Measurements from ENCODE around the gene GNB1L. TPM values are rescaled to one million over a fixed set of nuclear protein-coding genes. Genes with fewer than 3 reads are reported as not detected.

The GNB1L gene
- total RNA-seq, 1 experiment from 2014 or later, result 12.2 TPM

DNA sequence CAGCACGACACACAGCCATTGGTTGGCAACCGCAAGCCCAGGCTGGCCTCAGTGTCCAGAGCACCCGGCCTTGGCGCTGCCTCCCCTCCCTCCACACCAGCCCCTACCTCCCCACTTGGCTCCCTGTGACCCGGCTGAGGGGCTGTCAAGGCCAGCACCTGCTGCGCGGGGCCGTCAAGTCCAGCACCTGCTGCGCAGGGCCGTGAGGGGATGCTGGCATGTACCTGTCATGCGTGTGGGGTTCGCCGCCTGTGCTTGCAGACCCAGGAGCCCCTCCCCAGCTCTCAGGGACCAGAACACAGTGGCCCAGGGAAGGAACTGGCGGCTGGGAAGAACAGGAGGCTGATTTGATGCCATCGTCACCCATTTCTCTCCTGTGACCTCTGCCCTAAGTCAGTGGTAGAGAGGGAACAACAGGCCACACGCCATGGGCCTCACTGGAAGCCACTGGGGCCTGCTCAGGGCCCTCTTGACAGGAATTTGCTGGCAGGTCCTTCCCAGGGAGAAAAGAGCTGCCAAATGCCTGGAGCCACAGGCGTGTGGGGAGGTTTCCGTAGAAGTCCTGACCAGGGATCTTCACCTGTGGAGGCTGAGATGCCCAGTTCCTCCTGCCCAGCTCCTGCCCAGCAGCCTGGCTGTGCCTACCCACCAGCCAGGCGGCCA, 56.5 kb downstream of the GNB1L start:
- Histone ChIP-seq H3K36me3 (ENCODE audit: control insufficient read depth, insufficient read depth, low read length) (no peaks in the 10 kb centered on the region), H3K27ac (ENCODE audit: low read length) (no peak overlapping the region), H3K27me3 (ENCODE audit: control insufficient read depth, insufficient read depth, low read length) (no peaks in the 10 kb centered on the region), H3K4me1 (ENCODE audit: control insufficient read depth, insufficient read depth, low read length) (no peaks in the 10 kb centered on the region; the same call in 1 of the 2 replicates), H3K4me3 (ENCODE audit: low read depth in 2 of 2, low read length in 2 of 2) (no peak overlapping the region), H3K9me3 (ENCODE audit: control insufficient read depth, insufficient read depth, low read depth, low read length) (no peaks in the 10 kb centered on the region)
- CTCF ChIA-PET, result no interaction called here
- no peak for DNase-seq (ENCODE audit: low read depth, low spot score)
- BruUV-seq (replicated peaks), result no TSS peak
- no peak for ATAC-seq
- POLR2A ChIA-PET, result no interaction called here
- TF ChIP-seq CTCF (IDR thresholded peaks at IDR 0.05) (no peak), REST (IDR thresholded peaks at IDR 0.05; ENCODE audit: insufficient read depth in 1 of 2, low read depth in 2 of 2, low read length in 1 of 2) (no peak), POLR2AphosphoS5 (IDR thresholded peaks at IDR 0.05; ENCODE audit: low read depth, low read length) (no peak), TCF7L2 (IDR thresholded peaks at IDR 0.05; ENCODE audit: low read depth, low read length) (no peak), SIN3A (IDR thresholded peaks at IDR 0.05; ENCODE audit: borderline replicate concordance, insufficient read depth, low read depth, low read length) (no peak)
- in situ Hi-C loops (cut with HindIII; ENCODE audit: low pct_unique_long_range_greater_than_20kb, low sequenced_read_pairs) (no loop called here), intact Hi-C loops (cut with micrococcal nuclease; ENCODE audit: unreplicated experiment) (no loop called here)

GRCh38 chr22:19797086-19798002, 57.3 kb downstream of the GNB1L start:
- H3K27me3 ChIP-seq (ENCODE audit: control insufficient read depth, insufficient read depth, low read length), result no peaks in the 10 kb centered on the region
- TF ChIP-seq TCF7L2 (IDR thresholded peaks at IDR 0.05; ENCODE audit: low read depth, low read length) (no peak), REST (IDR thresholded peaks at IDR 0.05; ENCODE audit: insufficient read depth in 1 of 2, low read depth in 2 of 2, low read length in 1 of 2) (no peak), SIN3A (IDR thresholded peaks at IDR 0.05; ENCODE audit: borderline replicate concordance, insufficient read depth, low read depth, low read length) (no peak), POLR2AphosphoS5 (IDR thresholded peaks at IDR 0.05; ENCODE audit: low read depth, low read length) (no peak), CTCF (IDR thresholded peaks at IDR 0.05) (no peak)
- ATAC-seq (no peak), DNase-seq (ENCODE audit: low read depth, low spot score) (no peak)
- H3K27ac ChIP-seq (ENCODE audit: low read length), result no peak overlapping the region
- intact Hi-C loops (cut with micrococcal nuclease; ENCODE audit: unreplicated experiment) (no loop called here), in situ Hi-C loops (cut with HindIII; ENCODE audit: low pct_unique_long_range_greater_than_20kb, low sequenced_read_pairs) (no loop called here)
- no peak overlapping the region for H3K4me3 ChIP-seq (ENCODE audit: low read depth in 2 of 2, low read length in 2 of 2)
- H3K9me3 ChIP-seq (ENCODE audit: control insufficient read depth, insufficient read depth, low read depth, low read length), result no peaks in the 10 kb centered on the region
- ChIA-PET POLR2A (no interaction called here), CTCF (no interaction called here)
- no TSS peak for BruUV-seq (replicated peaks)
- H3K4me1 ChIP-seq (ENCODE audit: control insufficient read depth, insufficient read depth, low read length), result no peaks in the 10 kb centered on the region; the same call in 1 of the 2 replicates
- no peaks in the 10 kb centered on the region for H3K36me3 ChIP-seq (ENCODE audit: control insufficient read depth, insufficient read depth, low read length)

All from Panc1 (cell line).